Skeletal muscle satellite cell (primary cell): ENCODE measurements around the gene PDE10A.
"Not testable (repeated sequence)": the region's sequence is repeated elsewhere in the genome, so short reads cannot be mapped to it uniquely, and the experiment has no call there.

ENCODE experiments used
- H3K27me3 ChIP-seq: 2 replicates; pipeline ENCODE4 v1.7.0; 2013; ENCODE audit warnings: low read length; ENCODE audit not compliant: control insufficient read depth, insufficient read depth
- H3K36me3 ChIP-seq: 2 replicates; pipeline ENCODE4 v1.7.0; 2013; ENCODE audit warnings: mild to moderate bottlenecking, control low read depth, low read length; ENCODE audit not compliant: insufficient read depth
- H3K4me1 ChIP-seq: 2 replicates; pipeline ENCODE4 v1.7.0; 2013; ENCODE audit warnings: low read length; ENCODE audit not compliant: control insufficient read depth, insufficient read depth
- H3K4me2 ChIP-seq: 2 replicates; pipeline ENCODE4 v1.7.0; 2013; ENCODE audit warnings: mild to moderate bottlenecking, low read length
- H3K4me3 ChIP-seq: 2 replicates; pipeline ENCODE4 v1.7.0; 2013; ENCODE audit warnings: low read length
- H3K9ac ChIP-seq: 2 replicates; pipeline ENCODE4 v1.7.0; 2013; ENCODE audit warnings: mild to moderate bottlenecking, low read depth, low read length, moderate library complexity
- H3K9me3 ChIP-seq: replicated peaks from 2 replicates; pipeline ENCODE4 v1.7.0; 2013; ENCODE audit warnings: mild to moderate bottlenecking, control low read depth, low read length

PDE10A gene

GRCh38 chr6:165559632-165560031 is 103.4 kb downstream of the PDE10A start:
- H3K36me3 ChIP-seq: no peaks in the 10 kb centered on the region
- H3K4me3 ChIP-seq: no peak overlapping the region
- H3K27me3 ChIP-seq: no peaks in the 10 kb centered on the region
- no peak overlapping the region for H3K4me2 ChIP-seq
- H3K9ac ChIP-seq: no peak overlapping the region
- no peaks in the 10 kb centered on the region for H3K9me3 ChIP-seq
- no peaks in the 10 kb centered on the region for H3K4me1 ChIP-seq

GRCh38 chr6:165558097-165558496 is 104.9 kb downstream of the PDE10A start:
- not testable (repeated sequence) for H3K36me3 ChIP-seq, H3K27me3 ChIP-seq, H3K4me2 ChIP-seq, H3K4me1 ChIP-seq, H3K9me3 ChIP-seq, H3K9ac ChIP-seq, H3K4me3 ChIP-seq

GRCh38 chr6:165557674-165558073 is 105.4 kb downstream of the PDE10A start:
- Histone ChIP-seq H3K4me2 (no peak overlapping the region), H3K36me3 (no peaks in the 10 kb centered on the region), H3K4me1 (no peaks in the 10 kb centered on the region), H3K9ac (no peak overlapping the region), H3K9me3 (no peaks in the 10 kb centered on the region), H3K27me3 (no peaks in the 10 kb centered on the region), H3K4me3 (no peak overlapping the region)

- Histone ChIP-seq H3K36me3 (no peaks in the 10 kb centered on the region), H3K27me3 (no peaks in the 10 kb centered on the region), H3K4me1 (no peaks in the 10 kb centered on the region), H3K4me3 (no peak overlapping the region), H3K9ac (no peak overlapping the region), H3K4me2 (no peak overlapping the region), H3K9me3 (no peaks in the 10 kb centered on the region)
Observed at GRCh38 chr6:165556116-165556843, 106.8 kb downstream of the PDE10A start.

GRCh38 chr6:165554644-165555043 is 108.4 kb downstream of the PDE10A start:
- H3K36me3 ChIP-seq, H3K4me3 ChIP-seq, H3K27me3 ChIP-seq, H3K9me3 ChIP-seq, H3K4me1 ChIP-seq, H3K4me2 ChIP-seq, H3K9ac ChIP-seq: not testable (repeated sequence)

- Histone ChIP-seq H3K27me3 (no peaks in the 10 kb centered on the region), H3K4me2 (no peak overlapping the region), H3K36me3 (no peaks in the 10 kb centered on the region), H3K4me3 (no peak overlapping the region), H3K4me1 (no peaks in the 10 kb centered on the region), H3K9ac (no peak overlapping the region), H3K9me3 (no peaks in the 10 kb centered on the region)
Observed at GRCh38 chr6:165552248-165552736, 110.7 kb downstream of the PDE10A start.

GRCh38 chr6:165551828-165552227 is 111.2 kb downstream of the PDE10A start:
- Histone ChIP-seq H3K9ac (no peak overlapping the region), H3K27me3 (no peaks in the 10 kb centered on the region), H3K36me3 (no peaks in the 10 kb centered on the region), H3K4me2 (no peak overlapping the region), H3K4me3 (no peak overlapping the region), H3K9me3 (no peaks in the 10 kb centered on the region), H3K4me1 (no peaks in the 10 kb centered on the region)

GRCh38 chr6:165548450-165548849 is 114.6 kb downstream of the PDE10A start:
- H3K4me1 ChIP-seq: no peaks in the 10 kb centered on the region
- no peaks in the 10 kb centered on the region for H3K9me3 ChIP-seq
- H3K36me3 ChIP-seq: no peaks in the 10 kb centered on the region
- H3K27me3 ChIP-seq: no peaks in the 10 kb centered on the region
- no peak overlapping the region for H3K4me2 ChIP-seq
- no peak overlapping the region for H3K9ac ChIP-seq
- H3K4me3 ChIP-seq: no peak overlapping the region

GRCh38 chr6:165545806-165546205 is 117.2 kb downstream of the PDE10A start:
- Histone ChIP-seq H3K9ac (no peak overlapping the region), H3K36me3 (no peaks in the 10 kb centered on the region), H3K4me2 (no peak overlapping the region), H3K9me3 (no peaks in the 10 kb centered on the region), H3K4me1 (no peaks in the 10 kb centered on the region), H3K27me3 (no peaks in the 10 kb centered on the region), H3K4me3 (no peak overlapping the region)

- Histone ChIP-seq H3K36me3 (no peaks in the 10 kb centered on the region), H3K27me3 (no peaks in the 10 kb centered on the region), H3K4me1 (no peaks in the 10 kb centered on the region), H3K9ac (no peak overlapping the region), H3K4me2 (no peak overlapping the region), H3K9me3 (no peaks in the 10 kb centered on the region), H3K4me3 (no peak overlapping the region)
Observed at GRCh38 chr6:165543781-165544180, 119.3 kb downstream of the PDE10A start.

- Histone ChIP-seq H3K9ac (no peak overlapping the region), H3K27me3 (no peaks in the 10 kb centered on the region)
Observed at GRCh38 chr6:165536911-165537310, 126.1 kb downstream of the PDE10A start.

GRCh38 chr6:165519316-165519715 is 143.7 kb downstream of the PDE10A start:
- Histone ChIP-seq H3K36me3 (no peaks in the 10 kb centered on the region), H3K4me3 (no peak overlapping the region), H3K9ac (no peak overlapping the region), H3K4me2 (no peak overlapping the region), H3K27me3 (no peaks in the 10 kb centered on the region), H3K4me1 (peaks cover 7% of the 10 kb centered on the region), H3K9me3 (no peaks in the 10 kb centered on the region)

More at GRCh38 chr6:165536911-165537310, 126.1 kb downstream of the PDE10A start:
- Histone ChIP-seq H3K4me2 (no peak overlapping the region), H3K9me3 (no peaks in the 10 kb centered on the region), H3K4me1 (no peaks in the 10 kb centered on the region), H3K4me3 (no peak overlapping the region), H3K36me3 (no peaks in the 10 kb centered on the region)
